ENCODE results near the gene STXBP5. TPM values are rescaled to one million over a fixed set of nuclear protein-coding genes. Genes with fewer than 3 reads are reported as not detected.
A peak's percentile ranks its signal among the peaks of the same experiment; 100 is the strongest.

Gene STXBP5
- total and polyA plus RNA-seq, 2 experiments from 2014 or later = 4.9 to 49.9 TPM

DNA sequence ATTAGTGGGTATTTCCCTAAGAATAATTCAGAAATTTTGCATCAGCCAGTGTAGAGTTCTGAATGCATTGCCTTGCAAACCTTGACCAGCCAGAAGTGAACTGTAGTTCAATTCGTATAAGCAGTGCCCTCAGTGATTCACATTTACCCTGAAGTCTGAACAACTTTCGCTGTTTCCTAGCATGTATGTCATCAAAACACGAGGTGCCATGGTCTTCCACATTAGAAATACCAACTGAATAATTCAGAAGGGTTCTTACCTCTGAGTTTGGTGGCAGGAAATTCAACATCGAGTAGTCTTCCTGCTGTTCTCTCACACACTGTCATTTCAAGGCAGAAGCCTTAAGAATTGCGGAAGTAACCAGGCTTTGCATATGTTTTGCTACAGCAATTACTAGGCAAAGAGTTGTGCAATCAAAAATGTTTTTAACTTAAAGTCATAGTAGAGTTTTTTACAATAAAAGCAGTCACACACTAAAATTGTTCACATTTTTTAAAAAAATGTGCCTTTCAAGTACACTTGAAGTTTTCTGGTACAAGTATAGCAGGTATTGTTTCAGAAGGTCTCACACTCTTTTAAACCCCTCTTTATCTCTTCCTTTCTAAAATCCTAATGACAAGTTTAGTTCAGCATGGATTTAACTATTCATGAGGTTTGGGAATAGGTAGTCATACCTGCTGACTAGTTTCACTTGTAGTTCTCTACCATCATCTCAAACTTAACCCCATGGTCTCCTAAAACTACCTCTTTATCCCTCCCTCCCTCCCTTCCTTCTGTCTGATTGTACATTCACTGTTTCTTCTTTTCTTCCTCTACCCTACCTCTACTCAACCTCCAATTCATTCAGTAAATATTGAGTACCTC is 118.3 kb downstream of the STXBP5 start:
- Histone ChIP-seq H3K79me2 (ENCODE audit: insufficient read depth) (no peaks in the 10 kb centered on the region), H3K36me3 (ENCODE audit: low read depth) (peaks cover 35% of the 10 kb centered on the region), H4K20me1 (ENCODE audit: insufficient read depth) (no peaks in the 10 kb centered on the region), H3K27ac (peak overlapping the region; percentile 48), H2AFZ (peak overlapping the region; percentile 8; the same call in 1 of the 2 replicates), H3K9me2 (ENCODE audit: insufficient read depth) (no peaks in the 10 kb centered on the region), H3F3A (ENCODE audit: insufficient read depth) (peaks cover 9% of the 10 kb centered on the region; the same call in 1 of the 2 replicates), H3K4me3 (no peak overlapping the region; the same call in 1 of the 2 replicates), H3K9me3 (ENCODE audit: low read depth) (no peaks in the 10 kb centered on the region), H3K4me1 (ENCODE audit: insufficient read depth) (peaks cover 5% of the 10 kb centered on the region; the same call in 1 of the 2 replicates), H3K4me2 (ENCODE audit: unreplicated experiment) (peak overlapping the region; percentile 19), H3K9ac (peak overlapping the region; percentile 29; the same call in 1 of the 2 replicates), H3K27me3 (replicated peaks; ENCODE audit: insufficient read depth) (no peaks in the 10 kb centered on the region)
- DNase-seq = peak; percentile 80
- in situ Hi-C loops (cut with MboI) = no loop called here
- 37 to 38% methylated on average over 5 of the region's 5 CpGs for WGBS, 2 experiments (ENCODE audit: low coverage in 1 of 2, low lambda C conversion rate in 2 of 2, missing lambda C conversion rate in 2 of 2)
- TF ChIP-seq EZH2 (IDR thresholded peaks at IDR 0.05; ENCODE audit: insufficient read depth, poor library complexity, severe bottlenecking) (no peak), EZH2phosphoT487 (IDR thresholded peaks at IDR 0.05; ENCODE audit: insufficient read depth, low read depth) (no peak)

DNA sequence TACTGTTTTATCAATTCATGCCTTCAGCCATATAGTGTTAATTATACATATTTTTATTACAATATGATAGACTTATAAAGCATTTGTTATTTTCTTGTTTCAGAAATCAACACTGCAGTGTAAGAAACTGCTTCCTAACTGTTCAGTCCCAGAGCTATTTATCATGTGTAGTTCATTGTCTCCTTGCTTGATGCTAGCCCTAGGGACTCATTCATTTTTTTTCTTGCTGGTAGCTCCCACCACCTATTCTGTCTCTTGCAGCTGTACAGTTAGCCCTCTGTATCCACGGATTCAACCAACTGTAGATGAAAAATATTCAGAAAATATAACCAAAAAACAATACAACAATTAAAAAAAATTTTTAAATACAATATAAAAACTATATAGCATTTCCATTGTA is 121.3 kb downstream of the STXBP5 start:
- WGBS, 2 experiments (ENCODE audit: low coverage in 1 of 2, low lambda C conversion rate in 2 of 2, missing lambda C conversion rate in 2 of 2) = 59 to 65% methylated on average over 1 of the region's 1 CpG
- in situ Hi-C loops (cut with MboI) = no loop called here
- no peaks in the 10 kb centered on the region for H3K9me3 ChIP-seq (ENCODE audit: low read depth)

DNA sequence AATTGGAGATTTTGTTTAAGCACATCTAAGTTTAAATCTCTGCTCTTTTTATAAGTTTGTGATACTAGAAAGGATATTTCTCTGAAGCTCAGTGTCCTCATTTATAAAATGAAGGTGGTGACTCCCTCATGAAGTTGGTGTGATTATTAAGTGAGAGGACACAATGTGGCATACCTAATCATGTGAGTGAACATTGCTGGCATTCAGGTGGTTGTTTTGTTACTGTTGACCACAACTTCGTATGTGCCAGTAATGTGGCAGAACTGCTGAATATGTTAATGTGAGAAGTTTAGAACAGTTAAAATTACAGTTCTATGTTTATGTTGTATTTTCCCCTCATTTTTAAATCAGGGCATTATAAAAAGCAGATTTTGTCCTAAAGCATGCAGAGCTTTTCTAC is 127.2 kb downstream of the STXBP5 start:
- no peak for DNase-seq
- Histone ChIP-seq H3K4me1 (ENCODE audit: insufficient read depth) (no peaks in the 10 kb centered on the region), H3K9me3 (ENCODE audit: low read depth) (no peaks in the 10 kb centered on the region), H3K4me3 (no peak overlapping the region), H3K36me3 (ENCODE audit: low read depth) (peaks cover 55% of the 10 kb centered on the region), H3K9me2 (ENCODE audit: insufficient read depth) (no peaks in the 10 kb centered on the region), H3K79me2 (ENCODE audit: insufficient read depth) (0 out of 2 replicates have a peak, but pooled peaks cover 5% of the 10 kb centered on the region), H3K9ac (no peak overlapping the region), H3K27me3 (replicated peaks; ENCODE audit: insufficient read depth) (no peaks in the 10 kb centered on the region), H3K4me2 (ENCODE audit: unreplicated experiment) (no peak overlapping the region), H3F3A (ENCODE audit: insufficient read depth) (no peaks in the 10 kb centered on the region), H4K20me1 (ENCODE audit: insufficient read depth) (no peaks in the 10 kb centered on the region), H3K27ac (no peak overlapping the region), H2AFZ (no peak overlapping the region)
- TF ChIP-seq EZH2 (IDR thresholded peaks at IDR 0.05; ENCODE audit: insufficient read depth, poor library complexity, severe bottlenecking) = no peak
- no peak for TF ChIP-seq EZH2phosphoT487 (IDR thresholded peaks at IDR 0.05; ENCODE audit: insufficient read depth, low read depth)
- 92 to 96% methylated on average over 1 of the region's 1 CpG for WGBS, 2 experiments (ENCODE audit: low coverage in 1 of 2, low lambda C conversion rate in 2 of 2, missing lambda C conversion rate in 2 of 2)
- in situ Hi-C loops (cut with MboI) = no loop called here

More for the DNA sequence above, 121.3 kb downstream of the STXBP5 start:
- H3K4me3 ChIP-seq = no peak overlapping the region
- H3F3A ChIP-seq (ENCODE audit: insufficient read depth) = peaks cover 9% of the 10 kb centered on the region; the same call in 1 of the 2 replicates
- H2AFZ ChIP-seq = no peak overlapping the region
- H3K4me2 ChIP-seq (ENCODE audit: unreplicated experiment) = no peak overlapping the region
- H3K27ac ChIP-seq = no peak overlapping the region
- TF ChIP-seq EZH2 (IDR thresholded peaks at IDR 0.05; ENCODE audit: insufficient read depth, poor library complexity, severe bottlenecking) (no peak), EZH2phosphoT487 (IDR thresholded peaks at IDR 0.05; ENCODE audit: insufficient read depth, low read depth) (no peak)
- DNase-seq = no peak
- no peaks in the 10 kb centered on the region for H3K27me3 ChIP-seq (replicated peaks; ENCODE audit: insufficient read depth)
- H3K9me2 ChIP-seq (ENCODE audit: insufficient read depth) = no peaks in the 10 kb centered on the region
- no peak overlapping the region for H3K9ac ChIP-seq
- H3K36me3 ChIP-seq (ENCODE audit: low read depth) = peaks cover 34% of the 10 kb centered on the region
- H4K20me1 ChIP-seq (ENCODE audit: insufficient read depth) = no peaks in the 10 kb centered on the region
- H3K79me2 ChIP-seq (ENCODE audit: insufficient read depth) = 0 out of 2 replicates have a peak, but pooled peaks cover 2% of the 10 kb centered on the region
- H3K4me1 ChIP-seq (ENCODE audit: insufficient read depth) = peaks cover 5% of the 10 kb centered on the region; the same call in 1 of the 2 replicates

DNA sequence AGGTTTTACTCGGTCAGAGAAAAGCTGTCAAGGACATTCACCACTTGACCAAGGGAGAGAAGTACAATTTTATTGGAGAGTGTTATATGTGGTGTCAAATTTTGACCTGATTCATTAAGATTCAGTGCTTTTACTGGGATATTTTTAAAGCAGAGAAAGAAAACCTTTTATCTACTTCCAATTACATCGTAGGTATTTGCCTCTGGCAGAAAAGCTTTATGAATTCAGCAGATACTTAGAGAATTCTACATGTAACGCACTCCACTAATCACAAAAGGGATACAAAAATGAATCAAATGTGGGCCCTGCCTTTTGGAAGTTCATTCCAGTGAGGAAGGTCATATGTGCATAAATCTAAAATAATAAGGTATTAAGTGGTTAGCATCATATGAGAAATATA is 133.7 kb downstream of the STXBP5 start:
- in situ Hi-C loops (cut with MboI) = no loop called here

More for the DNA sequence above, 133.7 kb downstream of the STXBP5 start:
- H3K9ac ChIP-seq = no peak overlapping the region
- no peaks in the 10 kb centered on the region for H3K4me1 ChIP-seq (ENCODE audit: insufficient read depth)
- no peaks in the 10 kb centered on the region; the same call in 1 of the 2 replicates for H3F3A ChIP-seq (ENCODE audit: insufficient read depth)
- H3K9me3 ChIP-seq (ENCODE audit: low read depth) = no peaks in the 10 kb centered on the region
- H4K20me1 ChIP-seq (ENCODE audit: insufficient read depth) = no peaks in the 10 kb centered on the region
- 60 to 71% methylated on average over 3 of the region's 3 CpGs for WGBS, 2 experiments (ENCODE audit: low coverage in 1 of 2, low lambda C conversion rate in 2 of 2, missing lambda C conversion rate in 2 of 2)
- peaks cover 46% of the 10 kb centered on the region for H3K36me3 ChIP-seq (ENCODE audit: low read depth)
- no peak overlapping the region for H3K27ac ChIP-seq
- no peak for DNase-seq
- no peak overlapping the region for H2AFZ ChIP-seq
- H3K9me2 ChIP-seq (ENCODE audit: insufficient read depth) = no peaks in the 10 kb centered on the region
- TF ChIP-seq EZH2phosphoT487 (IDR thresholded peaks at IDR 0.05; ENCODE audit: insufficient read depth, low read depth) (no peak), EZH2 (IDR thresholded peaks at IDR 0.05; ENCODE audit: insufficient read depth, poor library complexity, severe bottlenecking) (no peak)
- H3K4me3 ChIP-seq = no peak overlapping the region
- H3K27me3 ChIP-seq (replicated peaks; ENCODE audit: insufficient read depth) = no peaks in the 10 kb centered on the region
- no peaks in the 10 kb centered on the region for H3K79me2 ChIP-seq (ENCODE audit: insufficient read depth)
- no peak overlapping the region for H3K4me2 ChIP-seq (ENCODE audit: unreplicated experiment)

All from GM23248 (cell line).